T47D (cell line): Measurements from ENCODE around the gene TEAD4.

Experiments used
- DNase-seq, 2 experiments: peaks; one replicate each; pipeline versions ENCODE4 v3.0.0 to v3.0.0-alpha.2; 2011 to 2012; ENCODE audit warnings: low read depth in 1 of 2, low spot score in 1 of 2
- JUND ChIP-seq: IDR thresholded peaks from 2 replicates; pipeline ENCODE4 v1.6.1; 2012; ENCODE audit warnings: low read depth
- in situ Hi-C: cut with HindIII; loops from 2 replicates; pipeline ENCODE4 v1.10.0; 2016; ENCODE audit warnings: low sequenced_read_pairs, low pct_unique_long_range_greater_than_20kb

The TEAD4 gene

DNA sequence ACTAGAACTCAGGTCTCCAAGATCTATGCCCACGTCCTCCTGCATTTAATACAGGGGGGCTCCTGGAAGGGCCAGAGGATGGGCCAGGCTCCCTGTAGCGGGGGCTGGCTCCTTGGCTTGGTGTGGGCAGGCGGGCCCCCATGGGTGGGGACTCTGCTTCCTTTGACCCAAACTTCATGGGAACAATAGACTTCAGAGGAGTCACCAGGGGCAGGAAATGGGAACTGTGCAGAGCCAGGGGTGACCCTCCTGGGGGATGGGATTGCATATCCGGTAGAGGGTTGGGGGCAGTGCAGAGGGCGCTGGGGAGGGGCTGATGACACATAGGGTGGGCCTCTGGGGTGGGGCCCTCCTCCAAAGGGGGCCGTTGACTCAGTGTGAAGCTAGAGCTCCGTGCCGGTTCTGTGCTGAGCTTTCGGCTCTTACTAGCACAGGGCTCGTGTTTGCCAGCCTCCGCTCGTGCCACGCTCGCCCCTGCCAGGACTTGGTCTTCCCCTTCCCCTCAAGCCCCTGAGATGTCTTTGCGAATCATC is 4.6 kb downstream of the TEAD4 start:
- DNase-seq: no peak
- in situ Hi-C loops: no loop called here
- no peak for TF ChIP-seq JUND

DNA sequence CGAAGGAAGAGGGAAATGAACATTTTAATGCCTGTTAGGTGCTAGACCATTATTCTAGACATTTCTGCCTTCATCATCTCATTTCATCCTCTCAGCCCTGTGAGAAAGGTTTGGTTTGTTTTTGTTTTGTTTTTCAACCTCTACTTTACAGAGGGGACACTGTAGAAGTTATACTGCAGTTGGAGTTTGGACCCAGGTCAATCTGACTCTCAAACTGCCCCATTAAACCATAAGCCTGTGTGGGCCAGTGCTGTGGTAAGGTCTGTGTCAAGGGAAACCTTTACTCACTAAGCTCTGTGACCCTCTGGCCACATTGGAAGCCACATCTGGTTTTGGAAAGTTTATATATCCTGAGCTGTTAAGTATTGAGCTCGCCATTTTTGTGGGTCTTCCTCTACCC is 8.5 kb downstream of the TEAD4 start:
- in situ Hi-C loops: no loop called here
- no peak for TF ChIP-seq JUND
- no peak for DNase-seq

DNA sequence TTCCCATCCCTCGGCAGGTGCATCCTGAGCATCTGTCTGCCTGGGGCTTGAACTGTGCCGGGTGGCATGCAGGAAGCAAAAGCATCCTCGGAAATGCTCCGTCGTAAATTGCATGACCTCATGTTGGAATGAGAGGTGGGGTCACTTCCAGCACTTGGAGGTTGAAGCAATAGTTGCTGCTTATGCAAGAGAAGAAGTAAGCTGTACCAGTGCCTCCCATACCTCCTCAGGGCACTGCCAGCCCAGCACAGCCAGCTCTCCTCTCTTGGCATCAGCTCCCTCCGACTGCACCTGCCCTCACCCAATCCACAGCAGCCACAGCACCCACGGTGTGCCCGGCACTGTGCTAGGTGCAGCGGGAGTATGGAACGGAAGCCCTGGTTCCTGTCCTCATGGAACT is 11.5 kb downstream of the TEAD4 start:
- in situ Hi-C loops: no loop called here
- no peak for TF ChIP-seq JUND
- DNase-seq: peak in 1 of 2 experiments; percentile 27

DNA sequence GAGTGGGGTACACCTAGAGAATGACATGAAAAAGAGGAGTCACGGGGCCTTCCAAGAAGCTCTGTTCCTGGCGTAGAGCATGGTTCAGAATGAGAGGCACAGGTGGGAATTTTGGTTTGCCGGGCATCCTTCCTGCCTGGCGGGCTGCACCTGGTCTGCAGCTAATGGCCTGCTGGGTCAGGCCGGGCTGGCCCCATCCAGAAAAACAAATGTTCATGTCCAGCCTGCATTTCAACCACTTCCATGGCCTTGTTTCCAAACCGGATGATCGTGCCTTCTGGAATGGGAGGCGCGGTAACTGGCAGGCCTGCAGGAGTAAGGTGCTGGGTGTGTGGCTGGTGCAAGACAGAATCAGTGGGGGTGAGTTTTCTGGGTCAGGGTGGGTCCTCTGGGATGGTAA is 14.4 kb downstream of the TEAD4 start:
- no peak for DNase-seq
- no peak for TF ChIP-seq JUND
- in situ Hi-C loops: no loop called here

- peak in 1 of 2 experiments; percentile 32 for DNase-seq
- no peak for TF ChIP-seq JUND
Observed at GRCh38 chr12:2974560-2974971, 15.4 kb downstream of the TEAD4 start.

DNA sequence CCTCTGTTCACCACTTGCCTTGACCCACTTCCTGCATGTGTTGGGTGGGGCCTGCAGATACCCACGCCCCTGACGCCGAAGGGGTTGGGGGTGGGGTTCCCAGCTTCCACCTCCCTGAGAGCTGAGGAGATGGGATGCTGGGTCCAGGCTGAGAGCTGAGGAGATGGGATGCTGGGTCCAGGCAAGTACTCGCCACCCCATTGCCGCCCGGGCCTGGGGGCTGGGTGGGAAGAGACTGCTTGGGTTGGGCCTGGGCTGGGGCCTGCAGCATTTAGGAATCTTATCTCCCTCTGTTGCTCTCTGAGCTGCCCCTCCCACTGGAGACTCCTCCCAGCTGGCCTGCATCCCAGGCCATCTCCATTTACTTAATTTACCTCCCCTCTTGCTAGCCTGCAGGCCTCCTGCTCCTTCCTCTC is 17.4 kb downstream of the TEAD4 start:
- in situ Hi-C loops: no loop called here
- DNase-seq: no peak
- TF ChIP-seq JUND: no peak

More at GRCh38 chr12:2974560-2974971, 15.4 kb downstream of the TEAD4 start:
- in situ Hi-C loops: no loop called here

- peak; percentile 53 to 64 for DNase-seq
- TF ChIP-seq JUND: no peak
- in situ Hi-C loops: no loop called here
Observed at GRCh38 chr12:2977776-2978175, 18.6 kb downstream of the TEAD4 start.

DNA sequence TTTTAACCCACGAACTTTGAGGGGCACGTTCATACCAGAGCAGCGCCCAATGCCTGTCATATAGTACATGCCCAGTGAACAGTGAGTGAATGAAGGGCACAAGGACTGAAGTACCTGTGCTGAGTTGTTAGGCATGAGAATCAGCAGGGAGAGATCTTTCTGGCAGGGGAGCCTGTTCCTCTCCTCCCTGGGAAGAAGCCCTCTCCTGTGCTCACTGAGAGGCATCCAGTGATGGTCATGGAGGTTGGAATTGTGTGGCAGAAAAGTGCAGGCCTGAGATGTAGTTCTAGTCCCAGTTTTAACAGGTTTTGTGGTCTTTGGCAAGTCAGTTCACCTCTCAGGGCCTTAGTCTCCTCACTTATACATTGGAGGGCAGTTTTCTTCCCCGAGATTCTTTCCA is 20.6 kb downstream of the TEAD4 start:
- TF ChIP-seq JUND: no peak
- in situ Hi-C loops: no loop called here
- DNase-seq: no peak

DNA sequence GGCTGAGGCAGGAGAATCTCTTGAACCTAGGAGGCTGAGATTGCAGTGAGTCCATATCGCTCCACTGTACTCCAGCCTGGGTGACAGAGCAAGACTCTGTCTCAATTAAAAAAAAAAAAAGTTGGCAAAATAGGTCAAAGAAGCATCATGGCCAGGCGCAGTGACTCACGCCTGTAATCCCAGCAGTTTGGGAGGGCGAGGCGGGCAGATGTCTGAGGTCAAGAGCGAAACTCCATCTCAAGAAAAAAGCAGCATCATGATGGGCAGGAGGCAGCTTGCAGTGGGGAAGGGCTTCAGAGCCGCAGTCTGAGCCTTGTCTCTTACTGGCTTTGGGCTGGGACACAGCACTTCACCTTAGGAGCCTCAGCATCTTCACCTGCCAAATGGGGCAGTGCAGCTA is 21.4 kb downstream of the TEAD4 start:
- TF ChIP-seq JUND: no peak
- in situ Hi-C loops: no loop called here
- DNase-seq: no peak

GRCh38 chr12:2982361-2982760 is 23.2 kb downstream of the TEAD4 start:
- no peak for TF ChIP-seq JUND
- in situ Hi-C loops: no loop called here
- no peak for DNase-seq

- in situ Hi-C loops: no loop called here
- no peak for DNase-seq
- TF ChIP-seq JUND: no peak
Observed at GRCh38 chr12:2984249-2984648, 25.1 kb downstream of the TEAD4 start.

DNA sequence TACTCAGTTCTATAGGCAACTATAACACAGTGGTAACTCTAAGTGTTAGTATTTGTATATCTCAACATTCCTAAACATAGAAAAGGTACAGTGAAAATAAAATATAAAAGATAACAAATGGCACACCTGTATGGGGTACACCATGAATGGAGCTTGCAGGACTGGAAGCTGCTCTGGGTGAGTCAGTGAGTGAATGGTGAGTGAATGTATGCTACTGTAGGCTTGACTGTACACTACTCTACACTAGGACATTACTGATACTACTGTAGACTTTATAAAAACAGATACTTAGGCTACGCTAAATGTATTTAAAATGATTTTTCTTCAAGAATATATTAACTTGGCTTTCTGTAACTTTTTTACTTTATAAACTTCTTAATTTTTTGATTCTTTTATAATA is 25.5 kb downstream of the TEAD4 start:
- no peak for DNase-seq
- in situ Hi-C loops: no loop called here

GRCh38 chr12:2986876-2987275 is 27.7 kb downstream of the TEAD4 start:
- no peak for TF ChIP-seq JUND
- DNase-seq: no peak
- in situ Hi-C loops: no loop called here

More for the DNA sequence above, 25.5 kb downstream of the TEAD4 start:
- no peak for TF ChIP-seq JUND

DNA sequence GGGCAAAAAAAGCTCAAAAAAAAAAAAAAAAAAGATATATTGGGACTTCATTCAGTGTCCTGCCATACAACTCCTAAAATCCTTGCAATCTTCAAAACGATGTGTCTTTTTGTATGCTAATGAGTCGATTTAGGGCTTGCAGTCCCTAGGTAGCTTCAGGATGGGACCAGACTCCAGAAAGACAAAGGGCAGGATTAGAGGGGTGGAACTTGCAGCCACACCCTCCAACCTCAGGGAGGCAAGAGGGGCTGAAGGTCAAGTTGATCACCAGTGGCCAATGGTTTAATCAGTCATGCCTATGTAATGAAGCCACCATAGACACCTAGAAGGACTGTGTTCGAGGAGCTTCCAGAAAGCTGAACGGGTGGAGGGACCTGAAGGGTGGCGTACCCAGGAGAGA is 29.3 kb downstream of the TEAD4 start:
- in situ Hi-C loops: no loop called here
- TF ChIP-seq JUND: no peak
- DNase-seq: no peak
